ENCODE measurements around the gene MAP2K2.

MAP2K2 gene

GRCh38 chr19:4075373-4075772 lies 48.5 kb downstream of the MAP2K2 start:
- peak; percentile 94 for DNase-seq

GRCh38 chr19:4071610-4072009 lies 52.3 kb downstream of the MAP2K2 start:
- no peak for DNase-seq

GRCh38 chr19:4069331-4069959 lies 54.5 kb downstream of the MAP2K2 start:
- peak; percentile 60 for DNase-seq

GRCh38 chr19:4068047-4068966 lies 55.6 kb downstream of the MAP2K2 start:
- peak; percentile 51 for DNase-seq

GRCh38 chr19:4067396-4068046 lies 56.4 kb downstream of the MAP2K2 start:
- no peak for DNase-seq

GRCh38 chr19:4066682-4067395 lies 57.1 kb downstream of the MAP2K2 start, which contains the start of gene ZBTB7A:
TSS of gene ZBTB7A (minus strand) at chr19:4066899. CDS start at chr19:4055232, 11,667 bp downstream.
- peak; percentile 78 for DNase-seq

- DNase-seq, result no peak
Observed at GRCh38 chr19:4066176-4066606, 57.7 kb downstream of the MAP2K2 start.

- peak; percentile 99 for DNase-seq
Observed at GRCh38 chr19:4065430-4066175, 58.3 kb downstream of the MAP2K2 start.

GRCh38 chr19:4064496-4065260 lies 59.2 kb downstream of the MAP2K2 start:
- DNase-seq, result no peak

- DNase-seq, result no peak
Observed at GRCh38 chr19:4064149-4064495, 59.8 kb downstream of the MAP2K2 start.

- DNase-seq, result no peak
Observed at GRCh38 chr19:4063369-4064148, 60.4 kb downstream of the MAP2K2 start.

- no peak for DNase-seq
Observed at GRCh38 chr19:4062419-4063368, 61.2 kb downstream of the MAP2K2 start.

- peak; percentile 13 for DNase-seq
Observed at GRCh38 chr19:4061683-4062418, 62.1 kb downstream of the MAP2K2 start.

- DNase-seq, result no peak
Observed at GRCh38 chr19:4061178-4061682, 62.7 kb downstream of the MAP2K2 start.

- no peak for DNase-seq
Observed at GRCh38 chr19:4060621-4061177, 63.2 kb downstream of the MAP2K2 start.

GRCh38 chr19:4059891-4060620 lies 63.9 kb downstream of the MAP2K2 start:
- DNase-seq, result peak; percentile 51

GRCh38 chr19:4059453-4059871 lies 64.5 kb downstream of the MAP2K2 start:
- DNase-seq, result no peak

Measured in suppressor macrophage treated with lipopolysaccharide for 4 hours (primary cell).